MV-4-11 (cell line): ENCODE results near the gene KCNN1.
A peak's percentile ranks its signal among the peaks of the same experiment; 100 is the strongest.
"Not testable (repeated sequence)": the region's sequence is repeated elsewhere in the genome, so short reads cannot be mapped to it uniquely, and the experiment has no call there.

Experiments used
- DNase-seq: peaks from one replicate; lab custom pipeline; 2025; lab: John Stamatoyannopoulos, UW

Gene KCNN1

DNA sequence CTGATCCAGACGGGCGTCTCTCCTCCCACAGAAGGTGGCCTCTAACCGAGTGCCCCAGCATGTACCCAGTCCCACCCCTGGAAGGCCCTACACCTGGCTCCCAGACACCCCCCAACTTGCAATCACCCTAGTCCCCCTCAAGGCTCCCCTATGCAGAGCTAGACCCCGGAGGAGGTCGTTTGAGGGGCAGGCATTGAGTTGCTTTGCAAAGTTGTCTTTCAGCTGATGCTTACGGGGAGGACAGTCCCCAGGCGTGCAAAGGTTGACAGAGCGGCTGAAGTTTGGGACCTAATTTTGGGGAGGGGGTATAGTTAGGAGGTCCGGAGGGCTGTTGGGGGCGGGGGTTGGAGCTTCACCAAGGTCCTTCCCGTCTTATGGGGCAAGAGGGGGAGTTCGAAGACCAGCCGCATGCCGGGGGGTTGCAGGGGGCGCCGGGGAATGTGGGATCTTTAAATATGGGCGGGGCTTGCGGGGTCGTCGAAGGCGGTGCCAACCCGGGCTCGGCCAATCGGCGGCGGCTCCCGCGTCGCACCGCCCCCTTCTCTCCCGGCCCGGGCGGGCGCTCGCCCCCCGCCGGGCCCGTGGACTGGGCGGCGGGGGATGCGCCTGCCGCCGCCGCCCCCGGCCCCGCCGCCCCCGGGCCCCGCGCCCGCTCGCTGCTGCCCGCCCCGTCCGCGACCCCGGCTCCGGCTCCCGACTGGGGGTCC lies at the start of gene KCNN1:
Gene KCNN1, plus strand, starts transcription at position 558 of the 707 bp plus-strand sequence. CDS start 6,782 bp downstream, outside the sequence.
- no peak for DNase-seq

DNA sequence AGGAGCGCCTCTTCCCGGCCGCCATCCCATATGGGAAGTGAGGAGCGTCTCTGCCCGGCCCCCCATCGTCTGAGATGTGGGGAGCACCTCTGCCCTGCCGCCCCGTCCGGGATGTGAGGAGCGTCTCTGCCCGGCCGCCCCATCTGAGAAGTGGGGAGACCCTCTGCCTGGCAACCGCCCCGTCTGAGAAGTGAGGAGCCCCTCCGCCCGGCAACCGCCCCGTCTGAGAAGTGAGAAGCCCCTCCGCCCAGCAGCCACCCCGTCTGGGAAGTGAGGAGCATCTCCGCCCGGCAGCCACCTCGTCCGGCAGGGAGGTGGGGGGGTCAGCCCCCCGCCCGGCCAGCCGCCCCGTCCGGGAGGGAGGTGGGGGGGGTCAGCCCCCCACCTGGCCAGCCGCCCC lies 48.8 kb upstream of the KCNN1 start:
- DNase-seq, result not testable (repeated sequence)

DNA sequence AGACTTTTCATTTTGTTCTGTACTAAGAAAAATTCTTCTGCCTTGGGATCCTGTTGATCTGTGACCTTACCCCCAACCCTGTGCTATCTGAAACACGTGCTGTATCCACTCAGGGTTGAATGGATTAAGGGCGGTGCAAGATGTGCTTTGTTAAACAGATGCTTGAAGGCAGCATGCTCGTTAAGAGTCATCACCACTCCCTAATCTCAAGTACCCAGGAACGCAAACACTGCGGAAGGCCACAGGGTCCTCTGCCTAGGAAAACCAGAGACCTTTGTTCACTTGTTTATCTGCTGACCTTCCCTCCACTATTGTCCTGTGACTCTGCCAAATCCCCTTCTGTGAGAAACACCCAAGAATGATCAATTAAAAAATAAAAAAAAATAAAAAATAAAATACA lies 47.8 kb upstream of the KCNN1 start:
- not testable (repeated sequence) for DNase-seq

DNA sequence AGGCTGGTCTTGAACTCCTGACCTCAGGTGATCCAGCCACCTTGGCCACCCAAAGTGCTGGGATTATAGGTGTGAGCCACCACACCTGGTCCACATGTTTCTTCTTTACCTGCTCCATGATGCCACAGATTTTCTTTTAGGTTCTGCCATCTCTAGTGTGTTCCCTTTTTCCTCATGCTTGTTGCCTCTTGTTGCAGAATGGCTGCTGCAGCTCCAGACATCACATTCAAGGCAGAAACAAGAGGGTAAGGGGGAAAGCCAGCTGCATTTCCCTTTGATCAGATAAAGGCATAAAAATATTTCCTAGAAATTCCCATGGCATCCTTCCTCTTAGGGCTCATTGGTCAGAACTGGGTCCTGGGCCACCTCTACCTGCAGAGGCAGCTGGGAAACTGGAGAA lies 46.4 kb upstream of the KCNN1 start:
- DNase-seq, result no peak

DNA sequence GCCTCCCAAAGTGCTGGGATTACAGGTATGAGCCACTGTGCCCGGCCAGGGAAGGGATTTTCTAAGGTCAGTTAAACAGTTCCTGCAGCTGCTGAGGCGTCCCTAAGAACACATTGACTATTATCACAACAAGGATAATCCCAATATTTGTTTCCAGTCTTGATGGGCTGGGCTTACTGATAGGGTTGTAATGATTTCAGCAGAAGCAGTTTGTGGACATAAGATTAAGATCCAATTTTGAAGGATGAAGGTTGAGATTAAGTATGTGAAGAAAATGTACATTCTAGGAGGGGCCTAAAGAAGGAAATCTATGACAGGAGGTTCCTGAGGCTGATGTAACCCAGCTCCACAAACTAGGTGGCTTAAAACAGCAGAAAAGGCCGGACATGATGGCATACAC lies 44.8 kb upstream of the KCNN1 start:
- no peak for DNase-seq

DNA sequence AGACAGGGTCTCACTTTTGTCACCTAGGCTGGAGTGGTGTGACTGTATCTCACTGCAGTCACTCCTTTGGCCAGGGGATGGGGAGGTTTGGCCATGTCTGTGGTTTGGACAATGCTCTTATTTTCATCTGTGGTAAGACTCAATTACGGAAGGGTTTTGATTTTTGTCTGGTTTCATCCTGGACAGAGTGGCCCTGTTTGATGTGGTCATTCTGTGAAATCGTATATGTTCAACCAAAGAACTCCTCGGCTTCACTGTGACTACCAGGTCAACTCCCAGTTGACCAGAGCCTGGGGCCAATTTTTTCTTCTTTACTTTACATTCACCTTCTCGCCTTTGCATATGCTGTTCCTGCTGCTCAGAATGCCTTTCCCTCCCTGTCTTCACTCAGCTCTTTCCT lies 40.9 kb upstream of the KCNN1 start:
- no peak for DNase-seq

DNA sequence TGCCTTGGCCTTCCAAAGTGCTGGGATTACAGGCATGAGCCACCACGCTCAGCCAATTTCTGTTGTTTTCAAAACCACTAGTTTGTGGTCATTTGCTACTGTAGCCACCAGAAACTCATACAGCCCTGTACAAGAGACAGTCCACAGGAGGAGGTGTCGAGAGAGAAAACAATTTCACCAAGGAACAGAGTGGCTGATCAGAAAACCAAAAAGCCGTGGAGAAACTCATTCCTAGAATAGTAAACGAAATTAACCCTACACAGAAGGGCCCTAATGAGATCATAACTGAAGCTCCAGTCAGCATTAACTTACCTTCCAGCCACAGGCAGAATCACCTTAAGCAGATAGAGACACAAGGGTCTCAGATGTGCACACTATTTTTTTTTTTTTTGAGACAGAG lies 37.9 kb upstream of the KCNN1 start:
- no peak for DNase-seq

DNA sequence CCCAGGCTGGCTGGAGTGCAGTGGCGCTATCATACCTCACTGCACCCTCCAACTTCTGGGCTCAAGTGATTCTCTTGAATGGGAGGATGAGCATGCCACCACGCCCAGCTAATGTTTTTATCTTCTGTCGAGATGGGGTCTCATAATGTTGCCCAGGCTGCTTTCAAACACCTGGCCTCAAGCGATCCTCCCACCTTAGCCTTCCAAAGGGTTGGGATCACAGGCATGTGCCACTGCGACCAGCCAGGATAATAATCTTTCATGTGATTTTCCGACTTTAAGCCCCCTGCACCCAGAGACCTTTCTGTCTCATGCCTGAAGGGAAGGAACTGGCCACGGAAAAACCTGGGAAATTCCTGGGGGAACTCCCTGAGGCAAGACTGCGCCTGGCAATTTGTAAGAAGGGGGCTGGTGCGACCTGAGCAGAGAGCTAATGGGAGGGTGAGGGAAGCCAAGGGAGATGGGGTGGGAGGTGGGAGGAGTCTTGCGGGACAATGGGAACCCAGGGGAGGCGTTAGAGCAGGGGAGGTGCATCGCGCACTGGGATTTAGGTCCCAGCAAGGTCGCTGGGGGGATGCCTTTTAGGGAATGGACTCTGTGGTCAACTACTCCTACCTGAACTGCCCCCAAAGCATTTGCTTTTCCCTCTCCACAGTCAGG lies 35.2 kb upstream of the KCNN1 start:
- no peak for DNase-seq

DNA sequence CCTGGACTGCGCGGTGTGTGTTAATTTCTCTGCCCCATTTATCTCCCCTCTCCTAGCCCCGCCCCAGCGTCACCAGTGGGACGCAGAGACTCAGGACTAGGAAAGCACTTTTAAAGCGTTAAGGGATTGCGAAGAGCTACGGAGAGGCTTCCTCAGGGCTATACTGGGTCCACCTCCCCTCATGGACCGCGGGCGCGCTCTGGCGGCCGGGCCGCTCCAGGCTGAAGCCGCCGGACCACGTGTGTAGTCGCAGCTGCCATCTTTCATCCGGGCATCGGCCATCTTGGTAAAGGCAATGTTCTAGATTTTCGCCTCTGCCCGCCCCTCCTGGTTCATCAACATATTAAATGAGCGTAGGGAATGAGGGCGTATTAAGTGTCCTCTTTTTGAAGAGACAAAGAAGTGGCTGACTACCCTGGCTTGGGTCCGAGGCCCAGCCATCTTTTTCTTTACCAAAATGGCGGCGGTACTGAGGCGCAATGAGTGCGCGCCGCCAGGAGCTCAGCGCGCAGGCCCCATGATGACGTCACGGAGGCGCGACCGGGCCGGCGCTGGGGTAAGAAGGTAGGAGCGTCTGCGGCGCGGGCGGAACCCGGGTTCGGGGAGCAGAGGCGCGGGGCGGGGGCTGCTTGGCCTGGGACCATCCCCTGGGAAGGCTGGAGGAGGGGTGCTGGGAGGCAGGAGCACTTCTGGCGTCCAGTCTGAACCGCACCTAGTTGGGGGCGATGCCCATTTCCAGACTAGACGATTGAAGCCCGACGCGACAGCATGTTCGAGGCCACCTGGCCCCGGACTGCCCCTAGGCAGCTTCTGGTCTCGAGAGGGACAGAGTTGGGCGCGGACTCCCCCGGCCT lies 34.2 kb upstream of the KCNN1 start, which contains the start of gene CCDC124:
Gene CCDC124, plus strand, starts transcription at position 531 of the 854 bp plus-strand sequence. CDS start 3,406 bp downstream, outside the sequence.
- peak; percentile 97 for DNase-seq

DNA sequence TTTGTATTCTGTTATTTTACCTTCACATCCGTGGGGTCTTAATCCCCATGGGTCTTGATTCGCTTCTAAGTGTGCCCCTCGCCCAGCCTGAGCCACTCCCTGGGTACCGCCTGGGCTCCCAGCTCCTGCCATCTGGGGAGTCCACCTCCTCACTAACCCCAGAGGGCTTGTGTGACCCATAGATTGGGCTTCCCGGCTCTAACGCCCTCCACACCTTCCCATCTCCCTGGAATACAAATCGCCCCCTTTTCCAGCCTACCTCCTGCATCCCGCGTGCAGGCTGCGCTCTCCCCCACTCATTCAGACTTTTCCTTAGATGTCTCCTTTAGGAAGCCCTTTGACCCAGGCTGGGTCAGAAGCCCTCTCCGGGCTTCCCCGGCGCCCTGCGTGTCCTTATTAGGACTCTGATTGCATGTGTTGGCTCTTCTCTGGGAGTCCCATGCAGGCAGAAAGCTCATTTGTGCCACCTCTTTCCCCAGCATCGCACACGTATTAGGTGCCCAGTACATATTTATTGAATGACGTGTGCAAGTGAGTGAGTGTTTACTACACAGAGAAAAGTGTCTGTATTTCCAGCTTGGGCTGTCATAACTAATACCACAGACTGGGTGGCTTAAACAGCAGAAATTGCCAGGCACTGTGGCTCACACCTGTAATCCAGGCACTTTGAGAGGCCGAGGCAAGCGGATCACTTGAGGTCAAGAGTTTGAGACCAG lies 33.3 kb upstream of the KCNN1 start:
- DNase-seq, result no peak

DNA sequence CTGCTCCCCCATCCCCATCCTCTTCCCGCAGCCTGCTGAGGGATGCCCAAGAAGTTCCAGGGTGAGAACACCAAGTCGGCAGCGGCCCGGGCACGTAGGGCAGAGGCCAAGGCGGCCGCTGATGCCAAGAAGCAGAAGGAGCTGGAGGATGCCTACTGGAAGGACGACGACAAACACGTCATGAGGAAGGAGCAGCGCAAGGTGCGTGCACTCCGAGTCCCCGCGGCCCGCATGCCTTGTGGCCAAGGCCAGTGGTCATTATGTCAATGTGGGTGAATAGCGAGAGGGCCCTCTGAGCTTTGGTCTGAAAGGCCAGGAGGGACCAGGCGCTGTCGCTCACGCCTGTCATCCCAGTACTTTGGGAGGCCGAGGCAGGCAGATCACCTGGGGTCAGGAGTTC lies 30.5 kb upstream of the KCNN1 start:
- DNase-seq, result no peak

DNA sequence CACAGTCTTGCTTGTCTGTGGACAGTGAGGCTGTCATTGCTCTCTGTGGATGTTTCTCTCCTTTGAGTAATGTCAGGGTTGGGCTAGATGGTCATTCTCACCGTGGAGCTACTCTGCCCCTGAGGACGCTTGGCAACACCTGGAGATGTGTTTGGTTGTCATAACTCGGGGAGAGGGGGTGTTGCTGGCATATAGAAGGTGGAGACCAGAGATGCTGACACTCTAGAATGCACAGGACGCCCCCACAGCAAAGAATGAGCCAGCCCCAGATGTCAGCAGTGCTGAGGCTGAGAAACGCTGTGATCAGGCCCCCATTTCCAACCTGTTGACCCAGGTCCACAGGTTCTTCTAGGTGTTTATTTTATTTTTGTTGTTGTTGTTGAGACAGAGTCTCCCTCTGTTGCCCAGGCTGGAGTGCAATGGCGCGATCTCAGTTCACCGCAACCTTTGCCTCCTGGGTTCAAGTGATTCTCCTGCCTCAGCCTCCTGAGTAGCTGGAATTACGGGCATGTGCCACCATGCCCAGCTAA lies 29.5 kb upstream of the KCNN1 start:
- no peak for DNase-seq

DNA sequence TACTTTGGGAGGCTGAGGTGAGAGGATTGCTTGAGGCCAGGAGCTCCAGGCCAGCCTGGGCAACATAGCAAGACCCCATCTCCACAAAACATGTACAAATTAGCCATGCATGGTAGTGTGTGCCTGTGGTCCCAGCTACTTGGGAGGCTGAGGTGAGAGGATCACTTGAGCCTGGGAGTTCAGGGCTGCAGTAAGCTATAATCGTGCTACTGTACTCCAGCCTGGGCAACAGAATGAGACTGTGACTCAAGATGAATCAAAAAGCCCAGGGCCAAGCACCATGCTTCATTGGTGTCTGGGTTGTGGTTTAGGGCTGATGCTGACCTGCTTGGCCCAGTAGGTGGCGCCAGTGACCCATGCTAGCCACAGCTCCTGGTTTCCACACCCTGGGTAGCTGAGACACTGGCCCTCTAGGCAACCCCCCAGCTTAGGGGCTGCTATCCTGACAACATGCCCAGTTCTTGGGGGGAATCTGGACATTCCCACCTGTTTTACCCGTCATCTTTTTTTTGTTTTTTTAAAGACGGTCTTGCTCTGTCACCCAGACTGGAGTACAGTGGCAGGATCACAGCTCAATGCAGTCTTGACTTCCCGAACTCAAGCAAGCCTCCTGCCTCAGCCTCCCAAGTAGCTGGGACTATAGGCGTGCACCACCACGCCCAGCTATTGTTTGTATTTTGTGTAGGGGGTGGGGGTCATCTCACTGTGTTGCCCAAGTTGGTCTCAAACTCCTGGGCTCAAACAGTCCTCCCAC lies 28.6 kb upstream of the KCNN1 start:
- peak; percentile 78 for DNase-seq

DNA sequence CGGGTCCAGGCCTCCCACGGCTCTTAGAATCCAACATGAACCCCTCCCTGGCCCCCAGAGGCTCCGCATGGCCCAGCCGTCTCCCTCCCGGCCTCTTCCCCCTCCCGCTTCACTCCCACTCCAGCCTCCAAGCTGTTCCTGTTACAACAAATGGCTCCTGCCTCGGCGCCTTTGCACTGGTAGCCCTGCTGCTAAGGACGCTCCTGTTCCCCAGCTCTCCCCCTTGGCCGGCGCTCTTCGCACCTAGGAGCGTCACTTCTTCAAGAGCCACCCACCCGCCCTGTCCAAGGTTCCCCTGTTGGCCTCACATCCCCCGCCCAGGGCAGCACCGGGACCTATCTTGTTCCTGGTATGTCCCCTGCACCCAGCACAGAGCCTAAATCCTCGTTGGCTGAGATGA lies 24.7 kb upstream of the KCNN1 start:
- no peak for DNase-seq

DNA sequence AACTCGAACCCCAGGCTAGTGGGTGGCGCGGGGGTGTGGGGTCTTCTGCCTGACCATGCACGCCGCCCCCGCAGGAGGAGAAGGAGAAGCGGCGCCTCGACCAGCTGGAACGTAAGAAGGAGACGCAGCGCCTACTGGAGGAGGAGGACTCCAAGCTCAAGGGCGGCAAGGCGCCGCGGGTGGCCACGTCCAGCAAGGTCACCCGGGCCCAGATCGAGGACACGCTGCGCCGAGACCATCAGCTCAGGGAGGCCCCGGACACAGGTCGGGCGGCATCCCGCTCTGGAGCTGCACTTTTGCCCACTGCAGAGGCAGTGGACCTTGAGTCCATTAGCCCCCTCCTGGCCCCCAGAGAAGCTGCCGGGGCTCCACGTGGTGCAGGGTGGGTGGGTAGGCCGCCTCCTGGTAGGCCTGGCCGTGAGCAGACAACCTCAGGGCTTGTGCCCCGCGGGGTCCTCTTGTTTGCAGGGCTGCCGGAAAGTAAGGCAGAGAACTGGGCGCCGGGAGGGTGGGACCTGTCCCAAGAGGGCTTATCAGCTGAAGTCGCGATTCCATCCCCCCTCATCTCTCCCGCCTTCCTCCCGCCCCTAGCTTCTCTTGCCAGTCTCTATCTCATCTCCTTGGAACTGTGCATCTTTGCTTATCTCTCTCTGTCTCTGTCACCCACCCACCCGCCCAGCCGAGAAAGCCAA lies 24.2 kb upstream of the KCNN1 start:
- DNase-seq, result no peak

DNA sequence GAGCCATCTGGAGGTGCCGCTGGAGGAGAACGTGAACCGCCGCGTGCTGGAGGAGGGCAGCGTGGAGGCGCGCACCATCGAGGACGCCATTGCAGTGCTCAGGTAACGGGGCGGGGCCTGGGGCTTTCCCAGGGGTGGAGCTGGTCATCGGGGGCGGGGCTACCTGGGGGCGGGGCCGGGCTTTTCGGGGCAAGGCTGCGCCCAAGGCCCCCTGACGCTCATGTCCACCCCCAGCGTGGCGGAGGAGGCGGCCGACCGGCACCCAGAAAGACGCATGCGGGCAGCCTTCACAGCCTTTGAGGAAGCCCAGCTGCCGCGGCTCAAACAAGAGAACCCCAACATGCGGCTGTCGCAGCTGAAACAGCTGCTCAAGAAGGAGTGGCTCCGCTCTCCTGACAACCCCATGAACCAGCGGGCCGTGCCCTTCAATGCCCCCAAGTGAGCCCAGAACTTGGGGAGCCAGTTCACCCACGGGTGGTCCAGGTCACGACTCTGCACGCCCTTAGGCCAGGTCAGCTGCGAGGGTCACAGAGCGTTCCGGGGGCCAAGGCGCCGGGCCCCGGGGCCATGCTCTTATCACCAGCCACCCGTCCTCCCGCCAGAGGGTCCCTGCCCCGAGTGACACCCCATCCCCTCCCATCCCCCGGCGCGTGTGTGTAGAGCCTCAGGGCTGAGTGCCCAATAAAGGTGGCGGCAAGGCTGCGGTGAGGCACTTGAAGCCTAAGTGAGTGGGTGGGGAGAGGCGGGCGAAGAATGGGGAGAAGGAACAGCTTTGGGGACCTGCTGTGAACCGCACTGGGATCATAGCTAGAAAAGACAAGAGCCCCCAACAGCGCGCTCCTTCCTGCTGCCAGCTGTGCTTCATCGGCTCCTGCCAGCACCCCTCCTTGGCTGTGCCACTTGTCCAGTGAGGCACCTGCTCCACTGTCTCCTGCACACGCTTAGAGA lies 23.4 kb upstream of the KCNN1 start:
- no peak for DNase-seq

DNA sequence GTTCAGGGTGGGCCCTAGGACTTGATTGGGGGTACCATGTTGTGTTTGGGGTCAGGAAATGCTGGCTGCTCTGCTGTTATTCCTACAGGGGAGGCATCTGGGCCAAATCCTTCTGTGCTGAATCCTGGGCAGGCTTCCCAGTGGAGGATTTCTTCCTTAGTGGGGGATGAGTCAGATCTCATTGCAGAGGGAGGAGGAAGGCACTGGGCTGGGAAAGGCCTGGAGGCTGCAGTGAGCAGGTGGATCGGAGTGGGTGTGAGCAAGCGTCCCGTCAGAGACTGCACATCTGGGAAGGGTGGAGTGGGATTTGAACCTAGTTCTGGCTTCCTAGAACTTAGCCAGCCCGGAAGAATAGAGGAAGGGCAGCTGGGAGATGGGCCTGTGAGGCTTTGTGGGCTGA lies 22.6 kb upstream of the KCNN1 start:
- DNase-seq, result no peak

DNA sequence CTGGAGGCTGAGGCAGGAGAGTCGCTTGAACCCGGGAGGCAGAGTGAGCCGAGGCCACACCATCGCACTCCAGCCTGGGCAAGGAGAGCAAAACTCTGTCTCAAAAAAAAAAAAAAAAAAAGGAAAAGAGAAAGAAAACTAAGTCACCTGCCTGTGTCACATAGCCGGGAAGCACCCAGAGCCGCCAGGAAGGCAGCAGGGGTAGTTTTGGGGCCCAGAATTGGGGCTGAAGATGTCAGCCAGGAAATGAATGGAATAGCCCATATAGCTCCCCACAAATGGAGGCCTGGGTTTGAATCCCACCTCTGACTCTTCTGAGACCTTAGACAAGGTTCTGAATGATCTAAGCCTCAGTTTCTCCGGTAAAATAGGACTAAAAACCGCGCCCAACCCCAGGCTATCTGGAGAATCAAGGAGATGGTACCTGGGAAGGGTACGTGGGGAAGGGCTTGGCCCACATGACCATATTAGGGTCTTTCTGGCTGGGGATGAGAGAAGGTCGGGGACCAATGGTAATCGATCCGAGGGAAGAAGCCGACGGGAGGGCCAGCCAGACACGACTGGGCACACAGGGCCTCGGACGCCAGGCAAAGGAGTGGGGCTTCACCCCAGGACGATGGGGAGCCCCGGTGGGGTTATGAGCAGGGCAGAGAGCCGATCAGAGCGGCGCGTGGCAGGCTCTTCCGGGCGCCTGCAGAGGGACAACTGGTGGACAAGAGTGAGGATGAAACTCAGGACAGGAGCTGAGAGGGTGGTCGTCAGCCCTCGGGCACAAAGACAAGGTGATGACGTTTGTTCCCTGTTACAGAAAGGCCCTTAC lies 19.7 kb upstream of the KCNN1 start:
- peak; percentile 59 for DNase-seq
